ENCODE measurements around the gene CCDC9B. TPM values are rescaled to one million over a fixed set of nuclear protein-coding genes. Genes with fewer than 3 reads are reported as not detected.

Gene CCDC9B
- polyA plus RNA-seq, 2 of the 4 experiments (the other 2 are of a cell fraction): 1.9 to 23.4 TPM

DNA sequence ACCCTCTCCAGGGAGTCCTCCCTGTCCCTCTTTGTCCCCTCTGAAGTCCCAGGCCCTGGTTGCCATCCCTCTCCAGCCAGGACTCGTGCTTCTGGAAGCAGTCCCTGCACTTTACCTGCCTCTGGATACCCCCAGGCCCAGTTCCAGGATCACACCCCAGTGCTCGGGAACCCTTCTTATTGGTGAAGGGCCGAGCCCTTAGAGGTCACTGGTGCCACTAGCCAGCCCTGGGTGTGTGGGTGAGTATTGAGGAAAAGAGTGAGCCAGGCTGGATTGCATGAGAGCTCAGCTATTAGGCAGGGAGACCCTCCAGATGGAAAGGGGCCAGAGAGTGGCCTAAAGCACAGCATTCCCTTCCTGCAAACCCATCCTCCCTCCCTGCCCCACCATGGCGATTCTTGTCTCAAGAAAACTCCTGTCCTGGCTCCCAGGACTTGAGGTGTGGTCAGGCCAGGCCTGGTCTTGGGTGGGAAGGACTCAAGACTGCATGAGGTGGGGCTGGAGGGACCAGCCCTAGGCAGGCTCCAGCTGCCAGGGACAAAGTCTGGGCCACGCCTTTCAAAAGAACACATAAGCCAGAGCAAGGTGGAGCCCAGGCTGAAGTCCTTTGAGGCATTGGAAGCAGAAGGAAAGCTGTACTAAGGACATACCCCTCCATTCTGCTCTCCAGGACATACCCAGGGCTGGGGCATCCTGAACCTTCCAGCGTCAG lies 5.3 kb upstream of the CCDC9B start:
- Histone ChIP-seq H3K4me1 (peaks cover 39% of the 10 kb centered on the region), H3K4me2 (peak overlapping the region; percentile 6), H3K27ac (no peak overlapping the region), H3K4me3 (no peak overlapping the region), H3K9me3 (no peaks in the 10 kb centered on the region)
- no peak for ATAC-seq
- CTCF ChIA-PET: interaction anchor here (0.6 to 10.2 kb wide), 12 partner anchors 8 to 68 kb away, joined by 3 to 135 read pairs (median 4); partner anchors contain the start of gene DISP2
- 91% methylated on average over 4 of the region's 6 CpGs for WGBS (ENCODE audit: missing lambda C conversion rate)
- POLR2A ChIA-PET: no interaction called here
- DNase-seq (ENCODE audit: low read depth in 1 of 2, low spot score in 1 of 2): no peak
- no peak for TF ChIP-seq NFE2L2 (conservative IDR thresholded peaks at IDR 0.05; ENCODE audit: low read length)
- no peak for TF ChIP-seq HOXA7 (CRISPR knock-in tag; IDR thresholded peaks at IDR 0.05)
- no peak for TF ChIP-seq NR3C1 (IDR thresholded peaks at IDR 0.05)
- TF ChIP-seq JUN (IDR thresholded peaks at IDR 0.05): no peak
- TF ChIP-seq, protein P1, sequence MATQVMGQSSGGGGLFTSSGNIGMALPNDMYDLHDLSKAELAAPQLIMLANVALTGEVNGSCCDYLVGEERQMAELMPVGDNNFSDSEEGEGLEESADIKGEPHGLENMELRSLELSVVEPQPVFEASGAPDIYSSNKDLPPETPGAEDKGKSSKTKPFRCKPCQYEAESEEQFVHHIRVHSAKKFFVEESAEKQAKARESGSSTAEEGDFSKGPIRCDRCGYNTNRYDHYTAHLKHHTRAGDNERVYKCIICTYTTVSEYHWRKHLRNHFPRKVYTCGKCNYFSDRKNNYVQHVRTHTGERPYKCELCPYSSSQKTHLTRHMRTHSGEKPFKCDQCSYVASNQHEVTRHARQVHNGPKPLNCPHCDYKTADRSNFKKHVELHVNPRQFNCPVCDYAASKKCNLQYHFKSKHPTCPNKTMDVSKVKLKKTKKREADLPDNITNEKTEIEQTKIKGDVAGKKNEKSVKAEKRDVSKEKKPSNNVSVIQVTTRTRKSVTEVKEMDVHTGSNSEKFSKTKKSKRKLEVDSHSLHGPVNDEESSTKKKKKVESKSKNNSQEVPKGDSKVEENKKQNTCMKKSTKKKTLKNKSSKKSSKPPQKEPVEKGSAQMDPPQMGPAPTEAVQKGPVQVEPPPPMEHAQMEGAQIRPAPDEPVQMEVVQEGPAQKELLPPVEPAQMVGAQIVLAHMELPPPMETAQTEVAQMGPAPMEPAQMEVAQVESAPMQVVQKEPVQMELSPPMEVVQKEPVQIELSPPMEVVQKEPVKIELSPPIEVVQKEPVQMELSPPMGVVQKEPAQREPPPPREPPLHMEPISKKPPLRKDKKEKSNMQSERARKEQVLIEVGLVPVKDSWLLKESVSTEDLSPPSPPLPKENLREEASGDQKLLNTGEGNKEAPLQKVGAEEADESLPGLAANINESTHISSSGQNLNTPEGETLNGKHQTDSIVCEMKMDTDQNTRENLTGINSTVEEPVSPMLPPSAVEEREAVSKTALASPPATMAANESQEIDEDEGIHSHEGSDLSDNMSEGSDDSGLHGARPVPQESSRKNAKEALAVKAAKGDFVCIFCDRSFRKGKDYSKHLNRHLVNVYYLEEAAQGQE (IDR thresholded peaks at IDR 0.05): no peak
- no peak for TF ChIP-seq RAD21 (conservative IDR thresholded peaks at IDR 0.05 in 1 of 2, IDR thresholded peaks at IDR 0.05 in 1 of 2)
- no peak for TF ChIP-seq POLR2AphosphoS2 (conservative IDR thresholded peaks at IDR 0.05; ENCODE audit: low read length)
- no peak for TF ChIP-seq POLR2A (IDR thresholded peaks at IDR 0.05; ENCODE audit: low read length)
- no peak for TF ChIP-seq EHMT2 (IDR thresholded peaks at IDR 0.05; ENCODE audit: low read depth)
- TF ChIP-seq, protein P2, sequence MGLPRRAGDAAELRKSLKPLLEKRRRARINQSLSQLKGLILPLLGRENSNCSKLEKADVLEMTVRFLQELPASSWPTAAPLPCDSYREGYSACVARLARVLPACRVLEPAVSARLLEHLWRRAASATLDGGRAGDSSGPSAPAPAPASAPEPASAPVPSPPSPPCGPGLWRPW (IDR thresholded peaks at IDR 0.05): no peak
- TF ChIP-seq HOXB5 (CRISPR knock-in tag; IDR thresholded peaks at IDR 0.05): no peak
- TF ChIP-seq, protein P3, sequence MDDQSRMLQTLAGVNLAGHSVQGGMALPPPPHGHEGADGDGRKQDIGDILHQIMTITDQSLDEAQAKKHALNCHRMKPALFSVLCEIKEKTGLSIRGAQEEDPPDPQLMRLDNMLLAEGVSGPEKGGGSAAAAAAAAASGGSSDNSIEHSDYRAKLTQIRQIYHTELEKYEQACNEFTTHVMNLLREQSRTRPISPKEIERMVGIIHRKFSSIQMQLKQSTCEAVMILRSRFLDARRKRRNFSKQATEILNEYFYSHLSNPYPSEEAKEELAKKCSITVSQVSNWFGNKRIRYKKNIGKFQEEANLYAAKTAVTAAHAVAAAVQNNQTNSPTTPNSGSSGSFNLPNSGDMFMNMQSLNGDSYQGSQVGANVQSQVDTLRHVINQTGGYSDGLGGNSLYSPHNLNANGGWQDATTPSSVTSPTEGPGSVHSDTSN (IDR thresholded peaks at IDR 0.05): no peak
- TF ChIP-seq ZSCAN20 (CRISPR knock-in tag; IDR thresholded peaks at IDR 0.05): no peak
- no peak for TF ChIP-seq RCOR1 (IDR thresholded peaks at IDR 0.05; ENCODE audit: low read depth, low read length)
- TF ChIP-seq TP53 (CRISPR knock-in tag; IDR thresholded peaks at IDR 0.05): no peak
- TF ChIP-seq BHLHE40 (IDR thresholded peaks at IDR 0.05; ENCODE audit: low read depth, low read length): no peak
- no peak for TF ChIP-seq EHF (CRISPR knock-in tag; IDR thresholded peaks at IDR 0.05)
- no peak for TF ChIP-seq SMC3 (IDR thresholded peaks at IDR 0.05)
- TF ChIP-seq HOXB13 (CRISPR knock-in tag; IDR thresholded peaks at IDR 0.05; ENCODE audit: low read depth): no peak
- no peak for FAIRE-seq

DNA sequence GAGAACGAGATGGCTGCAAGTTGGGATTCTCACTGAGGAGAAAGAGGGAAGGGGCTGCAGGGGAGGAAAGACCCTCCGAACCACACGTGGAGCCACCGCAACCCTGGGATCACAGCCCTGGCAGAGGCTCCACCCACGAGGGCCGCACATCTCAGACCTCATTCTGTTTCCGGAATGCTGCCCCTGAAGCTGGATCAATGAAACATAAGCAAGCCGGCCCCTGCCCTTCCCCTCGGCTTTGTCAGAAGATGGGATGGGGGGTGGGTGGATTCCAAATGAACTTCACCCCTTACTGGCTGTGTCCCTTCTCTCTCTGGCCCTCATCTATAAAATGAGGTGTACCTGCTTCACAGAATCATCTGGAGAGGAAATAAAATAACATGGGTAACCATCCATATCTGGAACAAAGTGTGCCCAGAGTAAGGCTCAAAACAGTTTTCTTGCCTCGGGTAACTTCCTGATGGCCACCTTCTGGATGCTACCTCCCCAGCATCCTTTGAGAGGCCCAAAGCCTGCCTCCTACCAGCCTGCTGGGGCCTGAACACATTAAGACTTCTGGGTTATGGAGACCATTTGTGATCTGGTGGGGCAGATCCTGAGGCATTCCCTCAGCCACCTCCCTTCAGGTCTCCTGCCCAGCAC lies 4.6 kb upstream of the CCDC9B start:
- ChIA-PET CTCF (interaction anchor here (0.7 to 10.2 kb wide), 35 partner anchors 7 to 237 kb away, joined by 3 to 135 read pairs (median 7); partner anchors contain the start of genes BMF, DISP2, INAFM2 and KNSTRN), POLR2A (no interaction called here)
- no peak for DNase-seq (ENCODE audit: low read depth in 1 of 2, low spot score in 1 of 2)
- Histone ChIP-seq H3K4me3 (no peak overlapping the region), H3K27ac (no peak overlapping the region; a peak in 1 of 6 replicates), H3K9me3 (no peaks in the 10 kb centered on the region), H3K4me1 (peaks cover 41% of the 10 kb centered on the region), H3K4me2 (no peak overlapping the region)
- 58% methylated on average over 10 of the region's 10 CpGs for WGBS (ENCODE audit: missing lambda C conversion rate)
- no peak for FAIRE-seq
- no peak for ATAC-seq
- TF ChIP-seq ZSCAN20 (CRISPR knock-in tag; IDR thresholded peaks at IDR 0.05): no peak
- no peak for TF ChIP-seq CHD4 (IDR thresholded peaks at IDR 0.05; ENCODE audit: borderline replicate concordance)
- TF ChIP-seq, protein P2 (IDR thresholded peaks at IDR 0.05): no peak
- TF ChIP-seq, protein P1 (IDR thresholded peaks at IDR 0.05): no peak
- TF ChIP-seq NFE2L2 (conservative IDR thresholded peaks at IDR 0.05; ENCODE audit: low read length): no peak
- TF ChIP-seq CHD2 (IDR thresholded peaks at IDR 0.05; ENCODE audit: low read length, partially characterized antibody): no peak
- TF ChIP-seq CBX8 (IDR thresholded peaks at IDR 0.05): no peak
- TF ChIP-seq SREBF2 (IDR thresholded peaks at IDR 0.05): no peak
- TF ChIP-seq RCOR1 (IDR thresholded peaks at IDR 0.05; ENCODE audit: low read depth, low read length): no peak
- no peak for TF ChIP-seq BHLHE40 (IDR thresholded peaks at IDR 0.05; ENCODE audit: low read depth, low read length)
- TF ChIP-seq EHF (CRISPR knock-in tag; IDR thresholded peaks at IDR 0.05): no peak
- TF ChIP-seq, protein P4, sequence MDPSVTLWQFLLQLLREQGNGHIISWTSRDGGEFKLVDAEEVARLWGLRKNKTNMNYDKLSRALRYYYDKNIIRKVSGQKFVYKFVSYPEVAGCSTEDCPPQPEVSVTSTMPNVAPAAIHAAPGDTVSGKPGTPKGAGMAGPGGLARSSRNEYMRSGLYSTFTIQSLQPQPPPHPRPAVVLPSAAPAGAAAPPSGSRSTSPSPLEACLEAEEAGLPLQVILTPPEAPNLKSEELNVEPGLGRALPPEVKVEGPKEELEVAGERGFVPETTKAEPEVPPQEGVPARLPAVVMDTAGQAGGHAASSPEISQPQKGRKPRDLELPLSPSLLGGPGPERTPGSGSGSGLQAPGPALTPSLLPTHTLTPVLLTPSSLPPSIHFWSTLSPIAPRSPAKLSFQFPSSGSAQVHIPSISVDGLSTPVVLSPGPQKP (IDR thresholded peaks at IDR 0.05; ENCODE audit: low read depth, low read length): no peak
